Measurements from ENCODE around the gene LYPD6B. TPM values are rescaled to one million over a fixed set of nuclear protein-coding genes. Genes with fewer than 3 reads are reported as not detected.

The LYPD6B gene
- total and polyA plus RNA-seq, 2 donors = 5.3 to 15.2 TPM

DNA sequence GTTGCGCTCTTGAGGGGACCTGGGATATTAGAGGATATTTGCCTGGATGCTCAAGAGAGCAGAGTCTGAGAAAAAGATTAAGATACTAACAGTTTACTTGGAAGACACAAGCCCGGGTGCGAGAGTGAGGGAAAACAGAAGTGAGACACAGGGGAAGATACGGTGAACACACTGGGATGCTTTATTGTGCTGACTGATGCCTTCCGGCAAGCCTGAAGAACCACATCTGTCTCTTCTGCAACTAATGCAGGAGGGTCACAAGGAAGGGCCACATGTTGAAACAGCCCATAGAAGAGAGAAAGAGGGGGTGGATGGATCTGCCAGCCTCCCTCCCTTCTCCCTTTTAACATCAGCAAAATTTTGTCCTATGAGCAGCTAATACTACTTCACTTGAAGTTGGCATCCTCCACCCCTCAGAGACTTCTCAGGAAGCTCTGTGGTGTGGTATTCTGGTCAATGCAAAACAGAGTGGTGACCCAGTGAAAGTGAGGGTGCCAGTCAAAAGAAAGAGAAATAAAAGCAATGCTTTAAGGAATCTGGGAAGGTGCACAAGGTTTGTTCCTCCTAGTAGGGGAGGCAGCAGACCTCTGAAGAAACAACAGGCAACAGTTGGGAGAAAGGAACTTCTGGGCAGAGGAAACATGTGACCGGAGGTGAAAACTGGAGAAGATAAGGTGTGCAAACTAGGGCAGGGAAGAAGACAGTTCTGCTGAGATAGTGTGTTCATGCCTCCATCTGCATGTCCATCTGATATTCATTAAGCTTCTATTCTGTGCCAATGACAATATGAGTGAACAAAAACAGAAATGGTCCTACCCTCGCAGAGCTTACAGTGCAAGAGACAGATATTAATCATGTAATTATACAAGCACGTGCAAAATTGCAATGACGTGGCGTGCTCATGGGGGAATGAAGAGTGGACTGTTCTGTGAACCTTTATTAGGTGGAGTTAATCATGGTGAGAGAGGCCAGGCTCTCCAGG lies 107.1 kb downstream of the LYPD6B start:
- Histone ChIP-seq H3K36me3 (ENCODE audit: insufficient read depth) (no peaks in the 10 kb centered on the region), H3K4me1 (ENCODE audit: insufficient read depth) (no peaks in the 10 kb centered on the region), H3K4me3 (ENCODE audit: low read depth, low read length) (no peak overlapping the region), H3K27ac (ENCODE audit: low read depth) (no peak overlapping the region)
- DNase-seq (ENCODE audit: extremely low spot score) = no peak
- 55% methylated on average over 10 of the region's 10 CpGs for WGBS

DNA sequence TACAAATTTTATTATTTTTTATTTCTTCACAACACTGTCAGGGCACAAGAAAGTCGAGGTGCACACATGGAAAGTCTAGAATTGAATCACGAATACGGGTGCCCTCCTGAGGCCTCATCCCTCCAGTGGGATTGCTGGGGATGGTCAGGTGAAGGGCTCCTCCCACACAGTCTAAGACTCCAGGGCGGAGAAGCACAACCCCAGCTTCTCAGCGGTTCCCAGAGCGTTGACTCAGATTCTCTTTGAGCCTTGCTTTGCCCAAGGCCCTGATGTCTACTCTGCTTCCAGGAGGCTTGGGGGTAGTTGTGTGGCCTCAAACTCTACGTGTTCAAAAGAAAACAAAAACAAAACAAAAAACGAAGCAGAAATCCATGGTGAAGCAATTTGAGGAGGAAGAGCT lies 108.4 kb downstream of the LYPD6B start:
- Histone ChIP-seq H3K27ac (ENCODE audit: low read depth) (no peak overlapping the region), H3K4me3 (ENCODE audit: low read depth, low read length) (no peak overlapping the region), H3K4me1 (ENCODE audit: insufficient read depth) (no peaks in the 10 kb centered on the region), H3K36me3 (ENCODE audit: insufficient read depth) (no peaks in the 10 kb centered on the region)
- DNase-seq (ENCODE audit: extremely low spot score) = no peak
- WGBS = 81% methylated on average over 8 of the region's 8 CpGs

DNA sequence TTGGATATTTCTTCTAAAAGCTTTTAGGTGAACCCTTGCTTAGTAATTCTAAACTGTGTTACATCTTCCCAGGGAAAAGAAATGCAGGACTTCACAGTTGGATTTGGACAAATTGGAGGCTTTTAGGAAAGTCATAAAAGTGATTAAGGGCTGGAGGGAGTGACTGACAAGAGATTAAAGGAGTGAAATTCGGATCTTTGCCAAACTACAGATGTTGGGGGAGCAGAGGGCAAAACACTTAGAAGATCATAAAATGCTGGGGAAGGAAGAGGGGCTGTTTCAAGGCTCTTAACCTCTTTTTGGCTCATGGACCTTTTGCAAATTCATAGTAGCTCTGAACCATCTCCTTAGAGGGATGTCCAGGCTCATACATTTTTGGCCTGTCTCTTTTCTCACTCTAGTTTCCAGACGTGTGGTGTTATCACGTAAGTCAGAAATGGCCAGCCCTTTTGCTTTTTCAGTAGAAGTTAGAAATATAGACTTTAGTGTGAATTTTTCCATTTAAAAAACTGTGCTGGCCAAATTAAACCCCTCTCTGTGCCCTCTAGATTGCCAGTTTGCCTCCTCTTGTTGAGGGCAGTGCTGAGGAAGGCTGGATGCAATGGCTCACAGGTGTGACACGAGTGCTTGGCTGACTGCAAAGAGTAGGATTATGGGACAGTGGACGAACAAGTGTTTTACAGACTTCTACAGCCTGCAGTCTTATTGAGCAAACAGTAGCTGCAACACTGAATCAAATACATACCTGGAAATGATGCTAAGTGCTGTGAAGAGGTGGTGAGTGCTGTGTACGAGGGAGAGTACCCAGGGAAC lies 109.9 kb downstream of the LYPD6B start:
- H3K4me1 ChIP-seq (ENCODE audit: insufficient read depth) = no peaks in the 10 kb centered on the region
- no peaks in the 10 kb centered on the region for H3K36me3 ChIP-seq (ENCODE audit: insufficient read depth)
- DNase-seq (ENCODE audit: extremely low spot score) = peak; percentile 28
- 52% methylated on average over 6 of the region's 6 CpGs for WGBS
- no peak overlapping the region for H3K27ac ChIP-seq (ENCODE audit: low read depth)
- H3K4me3 ChIP-seq (ENCODE audit: low read depth, low read length) = no peak overlapping the region

DNA sequence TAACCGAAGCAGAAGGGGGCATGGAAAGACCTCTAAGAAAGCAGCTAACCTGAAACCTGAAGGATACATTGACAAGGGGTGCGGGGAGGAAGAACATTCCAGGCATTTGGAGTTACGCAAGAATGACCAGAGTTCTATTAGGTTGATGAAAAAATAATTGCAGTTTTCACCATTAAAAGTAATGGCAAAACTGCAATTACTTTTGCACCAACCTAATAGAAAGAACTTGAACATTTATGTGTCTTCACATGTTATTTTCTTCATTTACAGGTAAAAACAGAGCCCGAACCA lies 110.5 kb downstream of the LYPD6B start:
- no peak overlapping the region for H3K27ac ChIP-seq (ENCODE audit: low read depth)
- no peak for DNase-seq (ENCODE audit: extremely low spot score)
- WGBS = 92% methylated on average over 4 of the region's 4 CpGs
- no peaks in the 10 kb centered on the region for H3K36me3 ChIP-seq (ENCODE audit: insufficient read depth)
- no peak overlapping the region for H3K4me3 ChIP-seq (ENCODE audit: low read depth, low read length)
- H3K4me1 ChIP-seq (ENCODE audit: insufficient read depth) = no peaks in the 10 kb centered on the region

DNA sequence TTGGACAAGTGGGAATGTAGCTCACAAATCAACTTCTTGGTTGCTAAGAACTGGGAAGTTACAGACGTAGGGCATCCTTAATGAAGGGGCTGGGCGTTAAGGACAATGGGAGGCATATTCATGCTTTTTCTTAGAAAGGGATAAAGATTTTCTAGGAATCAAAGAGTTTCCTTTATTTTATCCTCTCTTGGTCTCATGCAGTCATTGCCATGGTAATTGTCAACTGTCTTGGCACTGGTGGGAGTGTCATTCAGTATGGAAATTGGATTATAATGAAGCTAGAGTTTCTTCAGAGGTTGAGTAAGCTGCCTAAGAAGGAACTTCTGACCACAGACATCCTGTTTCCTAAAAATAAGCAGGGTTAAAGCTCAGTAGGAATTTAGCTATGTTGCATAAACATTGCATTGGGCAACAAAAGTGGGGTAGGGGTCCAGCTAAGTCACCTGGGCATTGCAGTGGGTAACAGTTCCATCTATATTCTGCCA lies 114.0 kb downstream of the LYPD6B start:
- WGBS = 39% methylated on average over 2 of the region's 2 CpGs
- Histone ChIP-seq H3K27ac (ENCODE audit: low read depth) (no peak overlapping the region), H3K4me1 (ENCODE audit: insufficient read depth) (no peaks in the 10 kb centered on the region), H3K36me3 (ENCODE audit: insufficient read depth) (no peaks in the 10 kb centered on the region), H3K4me3 (ENCODE audit: low read depth, low read length) (no peak overlapping the region)
- no peak for DNase-seq (ENCODE audit: extremely low spot score)

DNA sequence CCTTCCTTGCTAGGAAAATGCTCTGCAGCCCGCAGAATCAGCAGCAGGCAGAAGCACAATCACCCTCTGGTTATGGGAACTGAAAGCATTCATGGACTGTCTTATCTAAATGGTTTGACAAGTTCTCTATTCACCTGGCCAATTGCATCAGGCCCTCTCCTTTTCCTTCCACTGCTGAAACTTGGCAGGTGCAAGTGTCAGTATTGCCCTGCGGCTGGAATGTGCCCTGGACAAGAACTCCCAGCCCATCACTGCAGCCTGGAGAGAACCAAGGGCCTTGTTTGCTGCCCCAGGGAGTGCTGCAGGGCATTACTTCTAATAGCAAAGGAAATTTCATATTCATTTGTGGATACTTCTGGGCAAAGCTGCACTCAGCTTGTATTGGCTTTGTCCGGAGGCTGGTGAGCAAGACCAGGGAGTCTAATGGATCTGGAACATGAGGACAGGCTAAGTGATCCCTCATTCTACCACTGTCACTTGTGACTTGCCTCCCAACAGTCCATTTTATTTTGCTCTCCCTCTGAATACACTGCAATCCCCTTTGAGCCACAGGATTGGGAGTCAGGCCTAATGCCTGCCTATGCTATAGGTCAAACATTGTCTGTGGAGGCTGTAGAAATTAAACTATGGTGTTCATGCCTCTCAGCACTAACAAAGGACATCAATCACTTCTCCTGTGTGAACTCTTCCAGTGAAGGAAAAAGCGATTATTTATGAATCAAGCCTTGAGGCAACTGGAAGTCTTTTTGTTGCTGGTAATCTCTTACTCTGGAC lies 116.9 kb downstream of the LYPD6B start:
- no peak for DNase-seq (ENCODE audit: extremely low spot score)
- no peak overlapping the region for H3K4me3 ChIP-seq (ENCODE audit: low read depth, low read length)
- 87% methylated on average over 4 of the region's 4 CpGs for WGBS
- no peak overlapping the region for H3K27ac ChIP-seq (ENCODE audit: low read depth)
- H3K4me1 ChIP-seq (ENCODE audit: insufficient read depth) = no peaks in the 10 kb centered on the region
- no peaks in the 10 kb centered on the region for H3K36me3 ChIP-seq (ENCODE audit: insufficient read depth)

DNA sequence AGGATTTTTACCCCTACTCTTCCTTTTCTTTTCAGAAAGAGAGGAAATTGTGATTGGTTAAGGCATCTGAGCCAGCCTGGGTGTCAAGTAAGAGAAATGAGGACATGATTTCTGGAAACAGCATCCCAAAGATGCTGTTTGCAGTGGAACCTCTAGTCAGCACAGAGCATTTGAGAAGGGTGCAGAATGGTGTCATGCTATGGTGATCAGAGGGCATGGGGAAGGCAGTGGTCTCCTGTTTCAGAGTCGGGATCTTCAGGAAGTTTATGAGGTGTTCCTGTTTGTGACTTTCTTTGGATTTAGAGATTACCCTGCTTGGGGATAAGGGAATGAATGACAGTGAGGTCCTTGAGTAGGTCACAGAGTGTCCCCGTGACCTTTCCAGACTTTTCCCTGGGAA lies 117.5 kb downstream of the LYPD6B start:
- WGBS = 67% methylated on average over 2 of the region's 2 CpGs
- H3K4me3 ChIP-seq (ENCODE audit: low read depth, low read length) = no peak overlapping the region
- no peak for DNase-seq (ENCODE audit: extremely low spot score)
- H3K4me1 ChIP-seq (ENCODE audit: insufficient read depth) = no peaks in the 10 kb centered on the region
- no peak overlapping the region for H3K27ac ChIP-seq (ENCODE audit: low read depth)
- H3K36me3 ChIP-seq (ENCODE audit: insufficient read depth) = no peaks in the 10 kb centered on the region

DNA sequence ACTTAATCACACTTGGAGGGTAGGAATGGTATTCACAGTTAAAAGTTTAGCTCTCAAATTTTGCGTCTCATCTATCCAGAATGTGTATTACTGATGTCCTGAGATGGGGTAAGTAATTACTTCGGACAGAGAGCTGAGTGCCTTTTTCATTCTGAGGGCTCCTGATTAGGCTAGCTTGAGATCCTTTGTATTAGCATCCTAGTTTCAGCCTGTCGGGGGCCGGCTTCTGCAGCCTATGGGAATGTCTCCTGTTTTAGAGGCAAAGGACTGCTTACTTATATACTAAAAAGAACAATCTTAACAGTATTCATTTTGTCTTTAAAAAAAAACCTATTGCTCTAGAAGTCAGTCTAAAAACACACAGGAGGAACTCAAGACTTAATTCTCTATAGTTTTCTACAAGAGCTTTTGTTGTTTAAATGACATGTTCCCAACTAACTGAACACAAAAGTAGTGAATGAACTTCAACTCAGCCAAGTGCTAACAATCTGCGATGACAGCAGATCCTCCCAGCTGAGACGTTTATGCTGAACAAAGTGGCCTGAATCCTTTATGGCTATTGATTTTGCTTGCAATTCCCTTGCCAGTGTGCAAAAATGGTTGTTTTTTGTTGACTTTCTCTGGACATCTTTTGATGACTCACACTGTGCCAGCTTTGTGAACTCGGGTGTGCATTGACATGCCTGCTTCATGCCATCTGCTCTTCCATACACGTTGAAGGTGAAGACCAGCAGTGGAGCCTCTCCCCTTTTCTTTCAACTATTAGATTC lies 118.7 kb downstream of the LYPD6B start:
- 74% methylated on average over 8 of the region's 8 CpGs for WGBS
- Histone ChIP-seq H3K36me3 (ENCODE audit: insufficient read depth) (no peaks in the 10 kb centered on the region), H3K4me3 (ENCODE audit: low read depth, low read length) (no peak overlapping the region), H3K4me1 (ENCODE audit: insufficient read depth) (no peaks in the 10 kb centered on the region), H3K27ac (ENCODE audit: low read depth) (no peak overlapping the region)
- no peak for DNase-seq (ENCODE audit: extremely low spot score)

DNA sequence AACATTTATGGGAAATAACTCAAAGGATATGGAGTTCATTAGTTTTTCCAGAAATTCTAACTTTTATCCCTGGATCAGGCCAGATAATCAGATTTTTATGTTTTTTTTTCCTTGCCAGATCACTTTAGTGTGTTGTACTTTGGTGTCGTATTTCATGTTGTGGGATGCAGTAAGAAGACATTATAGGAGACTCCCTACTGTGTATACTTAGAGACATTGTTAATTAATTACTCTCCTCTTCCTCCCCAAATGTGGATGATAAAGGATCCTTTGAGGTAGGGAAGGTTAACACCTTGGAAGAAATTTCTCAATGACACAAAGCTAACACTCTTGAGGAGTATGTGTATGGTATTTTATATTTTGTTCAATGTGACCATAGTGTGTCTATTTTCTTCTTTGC lies 120.5 kb downstream of the LYPD6B start:
- 81% methylated on average over 1 of the region's 1 CpG for WGBS
- Histone ChIP-seq H3K36me3 (ENCODE audit: insufficient read depth) (no peaks in the 10 kb centered on the region), H3K4me3 (ENCODE audit: low read depth, low read length) (no peak overlapping the region), H3K4me1 (ENCODE audit: insufficient read depth) (no peaks in the 10 kb centered on the region), H3K27ac (ENCODE audit: low read depth) (no peak overlapping the region)
- DNase-seq (ENCODE audit: extremely low spot score) = no peak

DNA sequence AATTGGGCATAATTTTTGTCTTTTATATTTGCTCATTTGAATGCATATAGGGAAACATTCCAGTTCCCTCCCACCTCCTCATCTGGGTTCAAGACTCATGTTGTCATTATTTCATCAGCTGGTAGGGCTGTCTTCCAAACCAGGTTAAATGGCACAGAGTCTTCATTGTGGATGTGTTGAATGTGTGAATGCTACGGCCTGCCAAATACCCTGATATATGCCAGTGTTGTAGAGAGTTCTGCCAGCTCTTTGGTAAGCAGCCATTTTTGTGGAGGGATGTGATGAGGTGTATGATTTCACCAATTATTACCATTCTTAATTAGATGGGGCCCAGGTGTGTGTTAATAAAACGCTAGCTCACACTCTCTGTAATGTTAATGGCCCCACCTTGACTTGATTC lies 121.7 kb downstream of the LYPD6B start:
- no peak overlapping the region for H3K27ac ChIP-seq (ENCODE audit: low read depth)
- 74% methylated on average over 2 of the region's 2 CpGs for WGBS
- DNase-seq (ENCODE audit: extremely low spot score) = no peak
- no peaks in the 10 kb centered on the region for H3K4me1 ChIP-seq (ENCODE audit: insufficient read depth)
- H3K4me3 ChIP-seq (ENCODE audit: low read depth, low read length) = no peak overlapping the region
- H3K36me3 ChIP-seq (ENCODE audit: insufficient read depth) = no peaks in the 10 kb centered on the region

DNA sequence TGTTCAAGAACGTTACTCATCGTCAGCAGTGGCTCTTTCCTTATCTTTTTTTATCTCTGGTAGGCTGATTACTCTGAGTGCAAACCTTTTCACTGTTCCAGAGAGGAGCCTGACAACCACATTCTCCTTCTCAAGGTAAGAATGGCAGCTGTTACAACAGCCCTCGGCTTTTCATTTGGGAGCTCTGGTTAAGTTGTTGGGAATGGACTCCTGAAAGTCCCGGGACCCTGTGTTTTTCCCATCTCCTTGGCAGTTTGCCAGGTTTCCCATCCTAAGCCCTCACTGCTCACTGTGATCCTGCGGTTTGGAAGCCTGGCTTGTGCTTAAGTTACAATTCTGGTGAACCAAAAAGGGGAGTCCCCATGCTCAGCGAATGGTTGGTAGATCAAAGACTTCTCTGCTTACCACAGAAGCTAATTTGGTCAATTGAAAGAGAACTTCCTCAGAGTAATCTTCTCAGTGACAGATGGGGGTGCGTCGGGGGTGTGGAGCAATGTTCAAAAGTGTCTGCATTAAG lies 122.3 kb downstream of the LYPD6B start:
- Histone ChIP-seq H3K27ac (ENCODE audit: low read depth) (no peak overlapping the region), H3K4me1 (ENCODE audit: insufficient read depth) (no peaks in the 10 kb centered on the region), H3K36me3 (ENCODE audit: insufficient read depth) (no peaks in the 10 kb centered on the region), H3K4me3 (ENCODE audit: low read depth, low read length) (no peak overlapping the region)
- DNase-seq (ENCODE audit: extremely low spot score) = no peak
- 35% methylated on average over 8 of the region's 8 CpGs for WGBS

DNA sequence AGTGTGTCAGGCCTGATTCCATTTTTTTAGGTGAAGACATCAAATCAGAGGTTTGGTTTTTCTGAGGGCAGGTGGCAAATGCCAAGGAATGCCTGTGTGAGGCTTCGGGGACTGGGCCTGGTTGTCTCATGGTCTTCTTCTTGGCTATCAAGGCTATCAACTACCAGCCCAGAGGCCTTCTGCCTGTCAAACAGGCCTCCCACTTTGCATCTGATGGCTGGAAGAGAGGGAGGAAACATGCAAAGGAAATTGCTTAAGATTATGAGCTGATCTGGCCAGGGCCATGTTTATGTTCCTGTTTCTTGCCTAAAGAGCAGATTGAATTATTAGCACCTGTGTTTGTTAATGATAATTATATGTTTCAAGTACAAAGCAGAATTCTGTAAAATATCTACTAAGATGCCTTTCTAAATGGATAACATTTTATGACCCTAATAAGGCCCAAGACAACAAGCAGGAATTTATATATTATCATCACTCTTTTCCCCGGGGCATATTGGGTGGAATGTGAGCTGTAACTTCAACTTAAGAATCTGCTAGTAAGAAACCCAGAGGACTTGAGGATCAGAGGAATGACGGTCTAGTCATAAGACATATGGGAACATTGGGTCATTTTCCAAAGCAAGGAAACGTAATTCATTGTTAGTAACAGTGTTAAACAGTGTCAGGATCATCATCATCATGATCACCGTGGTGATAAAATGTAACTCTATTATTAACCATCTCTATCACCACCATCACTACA lies 123.2 kb downstream of the LYPD6B start:
- Histone ChIP-seq H3K36me3 (ENCODE audit: insufficient read depth) (no peaks in the 10 kb centered on the region), H3K27ac (ENCODE audit: low read depth) (no peak overlapping the region), H3K4me3 (ENCODE audit: low read depth, low read length) (no peak overlapping the region), H3K4me1 (ENCODE audit: insufficient read depth) (no peaks in the 10 kb centered on the region)
- 60% methylated on average over 5 of the region's 5 CpGs for WGBS
- DNase-seq (ENCODE audit: extremely low spot score) = no peak
